Raji (cell line): ENCODE data around the gene TNC.

ENCODE experiments used
- POLR2A ChIP-seq: IDR thresholded peaks from 2 replicates; pipeline ENCODE4 v1.6.1; 2011; ENCODE audit warnings: low read depth, low read length, control low read depth; ENCODE audit not compliant: insufficient read depth

TNC gene

DNA sequence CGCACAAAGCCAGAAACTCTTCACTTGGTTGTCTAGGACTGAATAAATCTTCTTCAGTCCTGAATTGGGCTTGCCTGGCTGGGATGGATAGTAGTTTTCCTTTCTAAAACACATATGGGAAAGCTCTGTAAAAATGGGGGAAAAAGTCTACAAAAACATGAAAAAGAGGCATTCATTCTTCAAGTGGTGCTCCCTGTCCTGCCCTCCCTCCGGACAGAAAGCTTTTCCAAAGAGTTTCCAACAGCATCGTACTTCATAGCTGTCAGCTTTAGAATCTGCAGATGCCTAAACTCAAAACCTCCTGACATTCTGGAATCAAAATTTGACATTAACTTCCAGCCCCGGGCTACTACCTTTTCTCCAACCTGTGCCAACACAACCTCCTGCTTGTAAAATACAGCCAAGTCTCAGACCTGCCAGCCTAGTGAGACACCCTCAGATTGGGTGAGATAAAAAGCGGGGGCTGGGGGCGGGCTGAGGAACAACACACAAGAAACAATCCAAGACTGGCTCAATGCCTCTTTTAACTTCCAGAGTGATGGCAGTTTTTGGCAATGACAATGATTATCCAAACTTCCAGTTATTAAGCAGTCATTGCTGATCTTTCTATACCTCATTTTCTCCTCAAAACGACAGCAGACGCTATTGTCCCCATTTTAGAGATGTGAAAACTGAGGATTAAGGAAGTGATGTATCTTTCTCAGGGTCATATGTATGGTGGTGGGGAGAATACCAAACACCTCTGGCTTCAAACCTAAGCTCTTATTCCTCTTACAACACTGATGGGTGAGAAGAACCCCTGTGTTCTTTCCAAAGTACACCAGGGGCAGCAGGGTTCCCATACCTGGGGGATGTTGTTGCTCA, 1.3 kb downstream of the TNC start:
- no peak for TF ChIP-seq POLR2A

- TF ChIP-seq POLR2A: no peak
Observed at GRCh38 chr9:115115924-115116323, 2.0 kb downstream of the TNC start.

- TF ChIP-seq POLR2A: no peak
Observed at GRCh38 chr9:115115117-115115880, 2.7 kb downstream of the TNC start.

- TF ChIP-seq POLR2A: no peak
Observed at GRCh38 chr9:115114546-115114945, 3.4 kb downstream of the TNC start.

DNA sequence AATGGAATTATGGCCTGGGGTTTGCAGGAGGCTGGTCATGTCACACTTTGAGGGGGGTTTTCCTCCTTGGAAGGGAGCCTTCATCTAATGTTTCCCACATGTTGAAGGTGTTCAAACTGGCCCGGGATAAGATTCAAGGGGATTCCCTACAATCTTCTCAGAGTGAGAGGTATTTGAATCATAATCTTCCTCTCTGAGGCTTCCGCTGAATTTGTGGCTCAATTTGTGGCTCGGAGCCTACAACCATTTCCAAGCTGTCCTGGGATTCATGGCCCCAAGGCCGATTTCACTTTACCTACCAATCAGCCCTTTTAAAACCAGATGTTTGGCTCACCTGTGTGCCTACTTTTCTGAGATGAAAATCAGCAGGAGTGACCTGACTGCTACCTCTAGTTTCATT, 3.9 kb downstream of the TNC start:
- TF ChIP-seq POLR2A: no peak

DNA sequence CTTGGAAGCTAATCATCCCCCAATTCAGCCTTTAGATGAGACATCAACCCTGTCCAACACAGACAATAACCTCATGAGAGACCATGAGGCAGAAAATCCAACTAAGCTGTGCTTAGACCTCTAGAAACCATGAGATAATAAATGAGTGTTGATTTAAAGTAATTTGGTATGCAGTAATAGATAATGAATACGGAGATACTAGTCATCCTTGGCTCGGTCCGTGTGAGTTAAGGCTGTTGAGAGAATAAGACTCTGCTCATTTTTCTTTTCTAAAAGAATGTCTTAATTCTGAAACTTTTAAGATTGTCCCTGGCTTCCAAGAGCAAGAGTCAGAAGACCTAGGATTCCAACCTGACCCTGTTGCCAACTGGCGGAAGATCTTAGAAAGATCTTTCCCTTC, 6.1 kb downstream of the TNC start:
- TF ChIP-seq POLR2A: no peak

DNA sequence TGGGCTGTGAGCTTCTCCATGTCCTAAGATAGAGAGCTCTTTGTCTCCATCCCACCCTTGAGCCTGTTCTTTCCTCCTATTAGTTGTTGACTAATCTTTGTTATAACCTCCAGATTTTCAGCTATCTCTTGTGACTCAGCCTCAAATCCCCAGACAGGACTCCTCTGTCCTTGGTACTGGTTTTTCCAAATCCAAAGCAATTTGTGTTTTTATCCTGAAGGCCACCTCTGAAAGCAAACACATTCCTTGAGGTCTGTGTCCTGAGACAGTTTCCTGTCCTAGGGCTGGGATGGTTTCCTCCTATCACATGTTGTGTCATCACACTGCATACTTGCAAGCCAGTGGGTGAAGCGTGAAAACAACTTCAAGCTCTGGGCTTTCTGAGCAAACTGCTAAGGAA, 8.5 kb downstream of the TNC start:
- TF ChIP-seq POLR2A: no peak

DNA sequence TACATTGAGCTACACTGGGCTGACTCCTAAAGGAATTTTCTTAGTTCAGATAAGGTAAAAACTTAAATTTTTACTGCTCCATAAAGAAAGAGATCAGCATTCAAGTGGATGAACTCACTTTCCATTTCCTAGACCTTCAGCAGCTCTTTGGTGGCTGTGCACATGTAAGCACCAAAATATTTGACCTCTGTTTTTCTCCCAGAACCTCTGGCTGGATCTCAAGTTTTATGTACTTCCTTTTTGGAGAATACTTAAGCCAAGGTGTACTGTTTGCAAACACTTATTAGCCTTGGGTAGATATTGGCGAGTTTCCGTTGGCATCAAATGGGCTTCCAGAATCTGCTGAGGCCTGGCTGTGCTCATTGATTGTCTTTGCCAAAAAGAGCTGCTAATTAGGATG, 10.3 kb downstream of the TNC start:
- no peak for TF ChIP-seq POLR2A

DNA sequence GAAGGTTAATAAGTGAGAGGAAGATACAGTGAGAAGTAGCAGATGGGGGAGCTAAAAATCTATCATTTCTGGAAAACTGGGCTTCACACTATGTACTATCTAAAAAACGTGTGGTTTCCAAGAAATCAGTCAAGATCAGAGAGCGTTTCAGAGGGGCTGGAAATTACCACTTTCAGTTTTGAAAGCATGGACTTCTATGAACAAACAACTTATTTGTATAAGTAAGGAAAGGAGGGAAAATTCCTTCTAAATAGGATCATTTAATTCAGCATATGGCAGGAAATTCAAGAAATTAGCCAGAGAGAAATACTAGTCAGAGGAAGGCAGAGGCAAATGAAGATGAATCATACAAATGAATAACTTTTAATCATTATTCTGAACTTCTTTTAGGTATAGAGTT, 11.3 kb downstream of the TNC start:
- no peak for TF ChIP-seq POLR2A

- no peak for TF ChIP-seq POLR2A
Observed at GRCh38 chr9:115106001-115106400, 12.0 kb downstream of the TNC start.

- no peak for TF ChIP-seq POLR2A
Observed at GRCh38 chr9:115104908-115105307, 13.0 kb downstream of the TNC start.

DNA sequence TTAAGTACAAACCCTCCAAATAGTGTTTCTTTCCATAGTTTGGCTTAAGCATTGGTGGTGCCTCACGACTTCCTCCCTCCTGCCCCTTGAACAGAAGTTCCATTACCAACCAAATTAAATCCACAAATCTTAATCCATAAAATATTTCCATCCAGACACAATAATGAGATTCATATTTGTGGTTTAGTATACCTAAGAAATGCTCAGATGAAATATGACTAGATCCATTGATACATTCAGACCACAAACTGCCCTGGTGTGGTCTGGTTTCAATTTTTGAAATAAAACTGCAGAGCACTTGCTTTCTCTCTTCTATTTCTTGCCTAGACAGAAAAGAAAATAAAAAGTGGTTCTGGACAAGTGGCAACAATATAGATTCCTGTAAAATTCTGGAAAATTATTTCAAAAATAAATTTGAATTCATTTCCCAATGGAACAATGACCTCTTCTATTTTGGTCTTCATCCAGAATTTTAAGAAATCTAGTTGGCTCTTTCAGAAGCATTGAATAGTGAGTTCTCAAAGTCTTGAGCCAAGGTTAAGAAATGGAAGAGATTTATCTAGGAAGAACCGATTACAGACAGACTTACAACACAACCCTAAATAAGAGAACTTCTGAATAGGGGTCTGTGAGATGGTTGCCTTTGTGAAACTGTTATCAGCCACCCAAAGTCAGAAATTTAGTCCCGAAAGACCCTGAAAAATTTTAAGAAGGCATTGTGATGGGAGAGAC, 14.0 kb downstream of the TNC start:
- no peak for TF ChIP-seq POLR2A

GRCh38 chr9:115099901-115100300, 18.1 kb downstream of the TNC start:
- no peak for TF ChIP-seq POLR2A

- TF ChIP-seq POLR2A: no peak
Observed at GRCh38 chr9:115098226-115098965, 19.6 kb downstream of the TNC start.

- no peak for TF ChIP-seq POLR2A
Observed at GRCh38 chr9:115093520-115093919, 24.4 kb downstream of the TNC start.

DNA sequence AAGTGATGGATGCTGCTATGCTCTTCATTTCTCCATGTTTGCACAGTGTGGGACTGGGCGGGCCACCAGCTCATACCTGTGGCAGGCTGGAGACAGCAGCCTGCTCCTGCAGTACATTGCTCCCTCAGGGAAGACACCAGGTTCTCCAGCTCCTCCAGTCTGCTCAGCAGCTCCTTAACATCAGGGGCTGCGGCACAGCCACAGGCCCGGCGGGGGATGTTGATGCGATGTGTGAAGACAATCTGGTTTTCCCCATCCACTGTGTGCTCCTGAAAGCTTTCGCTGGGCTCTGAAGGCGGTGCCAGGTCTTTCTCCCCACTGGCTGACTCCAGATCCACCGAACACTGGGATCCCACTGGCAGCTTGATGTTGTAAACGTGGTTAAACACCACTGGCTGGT, 27.5 kb downstream of the TNC start:
- no peak for TF ChIP-seq POLR2A

GRCh38 chr9:115088860-115089259, 29.1 kb downstream of the TNC start:
- no peak for TF ChIP-seq POLR2A
